NCI-H524 (cell line): ENCODE results near the gene CCDC154.

ENCODE experiments used
- DNase-seq, 2 experiments: peaks; one replicate each; lab custom pipeline; 2025; lab: John Stamatoyannopoulos, UW

Gene CCDC154

DNA sequence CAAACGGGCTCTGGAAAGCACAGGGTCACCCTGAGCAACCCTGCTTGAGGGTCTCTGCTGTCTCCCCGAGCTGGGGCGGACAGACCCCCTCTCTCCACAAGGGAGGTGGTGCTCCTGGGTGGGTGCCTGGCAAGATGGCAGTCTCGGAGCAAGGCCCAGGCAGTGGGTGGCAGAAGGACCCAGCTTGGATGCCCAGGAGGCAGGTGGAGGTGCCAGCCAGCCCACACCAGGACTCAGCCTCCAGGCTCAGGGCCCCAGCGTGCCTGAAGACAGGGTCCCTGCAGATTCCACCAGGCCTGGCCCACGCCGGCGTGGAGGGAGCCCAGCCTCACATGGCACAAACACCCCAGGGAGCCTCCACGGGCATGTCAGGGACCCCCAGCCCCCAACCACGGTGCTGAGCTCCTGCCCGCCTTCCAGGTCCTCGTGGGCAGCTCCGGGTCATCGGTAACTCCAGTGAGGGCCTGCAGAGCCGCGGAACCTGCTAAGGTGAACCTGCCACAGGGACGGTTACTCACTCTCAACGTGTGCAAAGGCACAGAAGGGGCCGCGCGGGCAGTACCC, 50.7 kb downstream of the CCDC154 start:
- no peak for DNase-seq

DNA sequence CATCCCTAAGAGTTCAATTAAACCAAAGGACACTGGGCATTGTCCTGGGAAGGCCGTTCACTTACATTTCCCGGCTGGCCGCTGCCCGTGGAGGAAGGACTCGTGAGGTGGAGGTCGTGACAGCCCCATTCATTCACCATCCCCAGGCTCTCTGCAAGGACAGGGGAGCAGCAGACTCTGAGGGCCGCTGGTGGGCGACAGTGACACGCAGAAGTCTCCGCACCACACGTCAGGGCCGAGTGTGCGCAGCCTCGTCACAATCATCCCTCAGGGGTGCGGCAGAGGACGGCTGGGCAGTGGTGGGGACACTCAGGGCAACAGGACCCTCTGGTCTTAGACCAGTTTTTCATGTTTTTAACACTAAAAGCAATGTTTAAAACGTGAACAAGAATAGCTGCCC, 51.5 kb downstream of the CCDC154 start:
- DNase-seq, result no peak

- DNase-seq, result no peak
These were observed 54.0 kb downstream of the CCDC154 start for GRCh38 chr16:1390239-1390779.

DNA sequence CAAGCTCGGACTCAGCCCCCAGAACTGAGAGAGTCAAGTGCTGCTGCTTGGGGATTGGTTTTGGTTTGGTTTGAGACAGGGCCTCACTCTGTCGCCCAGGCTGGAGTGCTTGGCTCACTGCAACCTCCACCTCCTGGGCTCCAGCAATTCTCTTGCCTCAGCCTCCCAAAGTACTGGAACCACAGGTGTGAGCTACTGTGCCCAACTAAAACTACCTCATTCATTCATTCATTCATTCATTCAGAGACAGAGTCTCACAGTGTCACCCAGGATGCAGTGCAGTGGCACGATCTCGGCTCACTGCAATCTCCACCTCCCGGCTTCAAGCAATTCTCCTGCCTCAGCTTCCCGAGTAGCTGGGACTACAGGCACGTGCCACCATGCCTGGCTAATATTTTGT, 54.6 kb downstream of the CCDC154 start:
- no peak for DNase-seq

GRCh38 chr16:1387331-1387730, 57.0 kb downstream of the CCDC154 start:
- DNase-seq, result no peak

- no peak for DNase-seq
These were observed 59.1 kb downstream of the CCDC154 start for GRCh38 chr16:1385232-1385631.
